Activated naive CD4-positive, alpha-beta T cell treated with anti-CD3 and anti-CD28 coated beads, Interleukin-2, amount 50 U/mL, for 72 hours (primary cell): Measurements from ENCODE around the gene ZNF83. TPM values are rescaled to one million over a fixed set of nuclear protein-coding genes. Genes with fewer than 3 reads are reported as not detected.
"Not testable (repeated sequence)": the region's sequence is repeated elsewhere in the genome, so short reads cannot be mapped to it uniquely, and the experiment has no call there.

Experiments used
- ATAC-seq, 2 donors: fragments of 150-1000 bp; cut with Tn5 transposase; 2 replicates each; pipeline ENCODE4 v1.10.0; 2021; ENCODE audit warnings: mild to moderate bottlenecking in 2 of 2, moderate library complexity in 2 of 2
- DNase-seq, 2 donors: peaks; one replicate each; pipeline ENCODE4 v3.0.0; 2021 to 2022; ENCODE audit warnings: low spot score in 2 of 2
- H3K27ac Mint-ChIP-seq, 2 donors: one replicate each; pipeline ENCODE4 v1.8.0; 2022; ENCODE audit warnings: mild to moderate bottlenecking in 2 of 2, mixed read lengths in 2 of 2
- H3K36me3 Mint-ChIP-seq, 2 donors: one replicate each; pipeline ENCODE4 v1.8.0; 2022; ENCODE audit warnings: mixed read lengths in 2 of 2
- H3K9me3 Mint-ChIP-seq, 2 donors: one replicate each; pipeline ENCODE4 v1.8.0; 2022; ENCODE audit warnings: mixed read lengths in 2 of 2
- total RNA-seq, 2 donors: library from RNA; stranded (reverse); gene quantifications; one replicate each; pipeline ENCODE4 v1.2.3, GENCODE V29; 2022

Gene ZNF83
- total RNA-seq, 2 donors from 2014 or later, result 37.0 to 49.9 TPM

DNA sequence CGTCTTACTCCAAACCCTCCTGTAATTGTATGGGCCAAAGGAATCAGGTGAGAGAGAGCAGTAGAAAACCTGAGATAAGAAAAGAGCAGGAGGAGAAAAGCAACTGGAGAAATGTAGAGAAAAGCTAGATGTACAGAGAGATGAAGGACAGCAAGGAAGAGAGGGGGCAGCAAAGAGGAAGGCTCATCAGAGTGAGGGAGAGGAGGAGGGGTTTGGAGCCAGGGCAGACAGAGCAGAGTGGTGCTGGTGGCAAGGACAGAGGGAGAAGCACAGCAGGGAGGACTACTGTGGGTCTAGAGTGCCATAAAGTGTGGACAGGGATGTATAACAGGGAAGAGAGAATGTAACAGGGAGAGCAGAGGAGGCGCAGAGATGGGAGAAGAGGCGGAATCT, 36.2 kb downstream of the ZNF83 start:
- Mint-ChIP-seq H3K9me3 (peaks cover 18 to 39% of the 10 kb centered on the region in 2 donors), H3K36me3 (peaks cover 39 to 78% of the 10 kb centered on the region in 2 donors), H3K27ac (peak overlapping the region; percentile 81 to 86)
- ATAC-seq, DNase-seq: not testable (repeated sequence)

DNA sequence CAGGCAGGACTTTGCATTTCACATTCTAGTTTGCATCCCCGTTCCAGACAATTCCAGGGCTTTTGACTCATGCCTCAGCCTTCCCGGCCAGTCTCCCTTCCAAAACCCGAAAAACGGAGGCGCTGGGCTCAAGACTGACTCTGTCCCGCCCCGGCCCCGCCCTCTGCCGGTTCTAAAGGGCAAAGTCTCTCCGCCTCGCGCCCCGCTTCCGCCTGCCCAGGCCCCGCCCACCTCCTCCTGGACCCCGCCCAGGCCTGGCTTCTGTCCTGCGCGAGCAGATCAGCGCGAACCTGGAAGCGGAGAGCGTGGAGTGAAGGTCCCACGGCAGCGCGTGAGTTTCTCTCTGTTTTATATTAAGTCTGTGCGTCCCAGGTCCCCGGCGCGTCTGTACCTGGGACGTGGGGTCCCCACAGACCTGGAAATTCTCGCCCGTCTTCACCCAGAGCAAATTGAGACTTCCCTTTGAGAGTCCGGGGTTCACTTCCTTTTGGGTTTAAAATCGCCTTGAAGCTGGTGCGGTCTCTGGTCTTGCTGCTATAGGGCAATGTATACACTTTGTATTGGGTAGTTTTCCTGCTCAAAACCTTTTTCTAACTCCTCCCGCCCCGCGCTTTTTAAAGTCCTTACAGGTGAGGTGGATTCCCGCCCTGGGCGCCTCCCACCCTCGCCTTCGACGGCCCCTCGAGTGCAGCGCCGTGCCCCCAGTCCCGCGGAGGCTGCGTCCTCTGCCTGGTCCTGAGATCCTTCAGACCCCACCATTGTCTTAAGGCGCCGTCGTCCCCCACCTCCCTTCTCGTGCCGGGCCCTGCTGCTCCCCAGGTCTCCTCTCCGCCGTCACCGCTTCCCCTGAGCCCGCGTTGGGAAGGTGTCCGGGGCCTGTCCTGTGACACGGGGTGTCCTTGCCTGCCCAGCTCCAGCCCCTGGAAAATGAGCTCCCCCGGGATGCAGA, 36.9 kb downstream of the ZNF83 start:
- Mint-ChIP-seq H3K27ac (peak overlapping the region; percentile 81 to 86), H3K9me3 (peaks cover 25 to 39% of the 10 kb centered on the region in 2 donors), H3K36me3 (peaks cover 40 to 79% of the 10 kb centered on the region in 2 donors)
- ATAC-seq, result peak; percentile 98 to 99
- DNase-seq, result peak; percentile 88 to 93

GRCh38 chr19:52600639-52601024, 37.5 kb downstream of the ZNF83 start:
- peak overlapping the region in 1 of 2 donors; percentile 81 for H3K27ac Mint-ChIP-seq
- peak; percentile 30 to 37 for ATAC-seq
- DNase-seq, result no peak
- peaks cover 42 to 79% of the 10 kb centered on the region in 2 donors for H3K36me3 Mint-ChIP-seq
- H3K9me3 Mint-ChIP-seq, result peaks cover 29 to 36% of the 10 kb centered on the region in 2 donors

DNA sequence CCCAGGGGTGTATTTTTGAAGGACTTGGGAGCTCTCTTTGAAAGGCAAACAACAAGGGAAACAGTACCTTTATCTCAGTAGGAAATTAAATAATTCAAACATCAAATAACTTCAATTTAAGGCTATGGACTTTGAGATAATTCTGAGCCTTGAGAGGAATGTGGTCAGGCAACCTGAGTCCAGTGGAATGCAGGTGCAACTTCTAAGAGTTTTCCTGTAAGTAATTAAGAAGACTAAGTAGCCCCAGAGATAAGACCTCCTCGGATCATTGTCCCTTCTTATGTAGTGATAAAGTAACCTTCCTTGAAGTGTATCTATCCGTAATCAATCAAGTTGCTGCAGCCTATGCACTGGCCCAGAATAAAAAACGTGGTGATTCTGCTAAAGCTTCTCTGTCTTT, 38.9 kb downstream of the ZNF83 start:
- ATAC-seq (no peak), DNase-seq (no peak)
- Mint-ChIP-seq H3K9me3 (peaks cover 25 to 28% of the 10 kb centered on the region in 2 donors), H3K36me3 (peaks cover 42 to 75% of the 10 kb centered on the region in 2 donors), H3K27ac (no peak overlapping the region)

DNA sequence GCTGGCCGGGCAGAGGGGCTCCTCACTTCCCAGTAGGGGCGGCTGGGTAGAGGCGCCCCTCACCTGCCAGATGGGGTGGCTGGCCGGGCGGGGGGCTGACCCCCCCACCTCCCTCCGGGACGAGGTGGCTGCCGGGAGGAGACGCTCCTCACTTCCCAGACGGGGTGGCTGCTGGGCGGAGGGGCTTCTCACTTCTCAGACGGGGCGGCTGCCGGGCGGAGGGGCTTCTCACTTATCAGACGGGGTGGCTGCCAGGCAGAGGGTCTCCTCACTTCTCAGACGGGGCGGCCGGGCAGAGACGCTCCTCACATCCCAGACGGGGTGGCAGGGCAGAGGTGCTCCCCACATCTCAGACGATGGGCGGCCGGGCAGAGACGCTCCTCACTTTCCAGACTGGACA, 44.7 kb downstream of the ZNF83 start:
- H3K27ac Mint-ChIP-seq, DNase-seq, ATAC-seq: not testable (repeated sequence)
- H3K36me3 Mint-ChIP-seq, result peaks cover 58 to 72% of the 10 kb centered on the region in 2 donors
- H3K9me3 Mint-ChIP-seq, result peaks cover 25 to 26% of the 10 kb centered on the region in 2 donors

GRCh38 chr19:52592301-52592700, 45.9 kb downstream of the ZNF83 start:
- H3K36me3 Mint-ChIP-seq, result peaks cover 62 to 73% of the 10 kb centered on the region in 2 donors
- peaks cover 25 to 30% of the 10 kb centered on the region in 2 donors for H3K9me3 Mint-ChIP-seq
- DNase-seq (no peak), ATAC-seq (peak in 1 of 2 donors; percentile 36)
- no peak overlapping the region for H3K27ac Mint-ChIP-seq

DNA sequence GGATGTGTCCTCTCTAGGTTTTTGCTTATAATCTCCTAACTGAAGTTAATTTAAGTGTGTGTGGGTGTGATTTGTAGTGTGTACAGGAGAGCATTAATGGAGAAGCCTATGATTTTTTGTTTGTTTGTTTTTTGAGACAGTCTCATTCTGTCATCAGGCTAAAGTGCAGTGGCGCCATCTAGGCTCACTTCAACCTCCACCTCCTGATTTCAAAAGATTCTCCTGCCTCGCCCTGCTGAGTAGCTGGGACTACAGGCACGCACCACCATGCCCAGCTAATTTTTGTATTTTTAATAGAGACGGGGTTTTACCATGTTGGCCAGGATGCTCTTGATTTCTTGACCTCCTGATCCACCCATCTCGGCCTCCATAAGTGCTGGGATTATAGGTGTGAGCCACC, 47.4 kb downstream of the ZNF83 start:
- ATAC-seq (no peak), DNase-seq (no peak)
- Mint-ChIP-seq H3K27ac (no peak overlapping the region), H3K36me3 (peaks cover 57 to 70% of the 10 kb centered on the region in 2 donors), H3K9me3 (peaks cover 10 to 20% of the 10 kb centered on the region in 2 donors)

- Mint-ChIP-seq H3K27ac (no peak overlapping the region), H3K36me3 (peaks cover 65 to 83% of the 10 kb centered on the region in 2 donors), H3K9me3 (peaks cover 27 to 38% of the 10 kb centered on the region in 2 donors)
- ATAC-seq (no peak), DNase-seq (no peak)
These were observed 52.6 kb downstream of the ZNF83 start for GRCh38 chr19:52585604-52586003.

DNA sequence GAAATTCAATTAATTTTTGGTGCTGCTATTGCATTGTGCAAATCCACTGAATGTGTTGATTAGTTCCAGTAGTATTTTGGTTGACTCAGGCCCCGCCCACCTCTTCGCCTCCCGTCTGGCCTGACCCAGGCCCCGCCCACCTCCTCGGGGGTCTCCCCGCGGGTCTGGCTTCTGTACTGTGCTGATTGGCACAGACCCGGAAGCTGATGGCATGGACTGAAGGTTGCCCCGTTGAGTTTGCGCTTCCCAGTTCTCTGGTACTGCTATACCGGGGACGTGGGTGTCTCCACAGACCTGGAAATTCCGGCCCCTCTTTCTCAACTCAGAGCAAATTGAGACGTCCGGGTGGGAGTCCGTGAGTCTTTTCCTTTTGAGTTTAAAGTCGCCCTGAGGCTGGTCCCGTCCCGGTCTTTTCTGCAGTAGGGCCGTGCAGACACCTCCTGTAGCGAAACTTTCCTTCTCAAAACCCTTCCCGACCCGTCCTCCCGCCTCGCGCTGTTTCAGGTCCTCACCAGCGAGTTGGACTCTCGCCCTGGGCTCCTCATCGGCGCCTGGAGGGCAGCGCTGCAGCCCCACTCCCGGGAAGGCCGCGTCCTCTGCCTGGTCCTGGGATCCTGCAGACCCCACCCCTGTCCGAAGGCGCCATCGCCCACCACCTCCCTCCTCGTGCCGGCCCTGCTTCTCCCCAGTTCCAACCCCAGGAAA, 53.3 kb downstream of the ZNF83 start:
- Mint-ChIP-seq H3K27ac (no peak overlapping the region), H3K36me3 (peaks cover 60 to 80% of the 10 kb centered on the region in 2 donors), H3K9me3 (peaks cover 27 to 34% of the 10 kb centered on the region in 2 donors)
- DNase-seq (no peak), ATAC-seq (no peak)

DNA sequence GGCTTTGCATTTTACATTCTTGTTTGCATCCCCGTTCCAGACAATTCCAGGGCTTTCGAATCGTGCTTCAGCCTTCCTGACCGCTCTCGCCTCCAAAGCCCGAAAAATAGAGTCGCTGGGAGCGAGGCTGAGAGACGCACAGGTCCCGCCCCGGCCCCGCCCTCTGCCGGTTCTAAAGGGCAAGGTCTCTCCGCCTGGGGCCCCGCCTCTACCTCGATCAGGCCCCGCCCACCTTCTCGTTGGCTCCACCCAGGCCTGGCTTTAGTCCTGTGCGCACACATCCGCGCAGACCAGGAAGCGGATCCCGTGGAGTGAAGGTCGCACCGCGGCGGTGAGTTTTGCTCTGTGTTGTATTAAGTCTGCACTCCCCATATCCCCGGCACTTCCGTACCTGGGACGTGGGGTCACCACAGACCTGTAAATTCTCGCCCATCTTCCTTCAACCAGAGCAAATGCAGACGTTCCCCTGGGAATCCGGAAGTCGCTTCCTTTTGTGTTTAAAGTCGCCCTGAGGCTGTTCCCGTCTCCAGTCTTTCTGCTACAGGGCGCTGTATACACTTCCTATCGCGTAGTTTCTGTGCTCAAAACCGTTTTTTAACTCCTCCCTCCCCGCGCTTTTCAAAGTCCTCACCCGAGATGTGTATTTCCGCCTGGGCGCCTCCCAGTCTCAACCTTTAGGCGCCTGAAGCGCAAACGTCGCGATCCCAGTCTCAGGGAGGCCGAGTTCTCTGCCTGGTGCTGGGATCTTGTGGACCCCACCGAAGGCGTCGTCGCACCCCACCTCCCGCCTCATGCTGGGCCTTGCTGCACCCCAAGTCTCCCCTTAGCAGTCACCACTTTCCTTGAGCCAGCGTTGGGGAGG, 67.9 kb downstream of the ZNF83 start, which contains the start of gene ZNF701:
Gene ZNF701, plus strand, starts transcription at position 288 of the 862 bp plus-strand sequence. CDS start 3,861 bp downstream, outside the sequence.
- Mint-ChIP-seq H3K27ac (peak within 1 kb of the TSS; percentile 93 to 95), H3K9me3 (peaks cover 35 to 39% of the 10 kb centered on the region in 2 donors), H3K36me3 (peaks cover 58 to 68% of the 10 kb centered on the region in 2 donors)
- peak; percentile 94 to 95 for DNase-seq
- ATAC-seq, result peak; percentile 98

DNA sequence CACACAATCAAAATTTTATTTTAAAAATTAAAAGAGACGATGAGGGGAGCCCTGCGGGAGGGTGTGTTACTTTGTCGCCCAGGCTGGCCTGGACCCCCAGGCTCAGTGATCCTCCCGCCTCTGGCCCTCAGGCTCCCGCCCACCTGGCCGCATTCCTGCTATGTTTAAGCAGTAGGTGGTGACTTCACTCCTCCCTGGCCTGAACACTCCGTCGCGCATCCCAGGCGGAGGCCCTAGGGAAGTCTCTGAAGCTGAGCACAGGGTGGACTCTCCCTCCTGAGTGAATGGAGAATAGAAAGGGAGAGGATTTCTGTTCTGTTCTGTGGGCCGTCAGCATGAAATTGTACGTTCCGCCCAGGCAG, 68.5 kb downstream of the ZNF83 start:
- DNase-seq, result not testable (repeated sequence)
- Mint-ChIP-seq H3K9me3 (peaks cover 36 to 41% of the 10 kb centered on the region in 2 donors), H3K27ac (peak overlapping the region in 1 of 2 donors; percentile 93), H3K36me3 (peaks cover 55 to 66% of the 10 kb centered on the region in 2 donors)
- ATAC-seq, result peak; percentile 11 to 23

- Mint-ChIP-seq H3K9me3 (peaks cover 32 to 37% of the 10 kb centered on the region in 2 donors), H3K27ac (no peak overlapping the region), H3K36me3 (peaks cover 46 to 66% of the 10 kb centered on the region in 2 donors)
- no peak for ATAC-seq
- no peak for DNase-seq
These were observed 70.2 kb downstream of the ZNF83 start for GRCh38 chr19:52567921-52568320.

- ATAC-seq (no peak), DNase-seq (no peak)
- H3K36me3 Mint-ChIP-seq, result peaks cover 43 to 64% of the 10 kb centered on the region in 2 donors
- H3K9me3 Mint-ChIP-seq, result peaks cover 30% of the 10 kb centered on the region in 2 donors
- H3K27ac Mint-ChIP-seq, result no peak overlapping the region
These were observed 71.6 kb downstream of the ZNF83 start for GRCh38 chr19:52566588-52566987.

- H3K9me3 Mint-ChIP-seq, result peaks cover 26 to 28% of the 10 kb centered on the region in 2 donors
- H3K36me3 Mint-ChIP-seq, result peaks cover 43 to 64% of the 10 kb centered on the region in 2 donors
- no peak overlapping the region for H3K27ac Mint-ChIP-seq
- ATAC-seq, result no peak
- DNase-seq, result no peak
These were observed 72.0 kb downstream of the ZNF83 start for GRCh38 chr19:52566121-52566520.
